Panc1 (cell line): ENCODE measurements around the gene KMT2C.

Experiments
- CTCF ChIP-seq: fragments of 450-650 bp; IDR thresholded peaks from 2 replicates; pipeline ENCODE4 v1.5.1; 2017; ENCODE audit warnings: mild to moderate bottlenecking
- POLR2AphosphoS5 ChIP-seq: IDR thresholded peaks from 2 replicates; pipeline ENCODE4 v1.6.1; 2012; ENCODE audit warnings: mild to moderate bottlenecking, low read depth, low read length, moderate library complexity

- no peak for TF ChIP-seq CTCF
- no peak for TF ChIP-seq POLR2AphosphoS5
Measured at GRCh38 chr7:152107945-152108344, 327.9 kb downstream of the KMT2C start.
